ENCODE data around the gene FOXP4. TPM values are rescaled to one million over a fixed set of nuclear protein-coding genes. Genes with fewer than 3 reads are reported as not detected.

FOXP4 gene
- total RNA-seq, 1 donor from 2014 or later, result 137 TPM

DNA sequence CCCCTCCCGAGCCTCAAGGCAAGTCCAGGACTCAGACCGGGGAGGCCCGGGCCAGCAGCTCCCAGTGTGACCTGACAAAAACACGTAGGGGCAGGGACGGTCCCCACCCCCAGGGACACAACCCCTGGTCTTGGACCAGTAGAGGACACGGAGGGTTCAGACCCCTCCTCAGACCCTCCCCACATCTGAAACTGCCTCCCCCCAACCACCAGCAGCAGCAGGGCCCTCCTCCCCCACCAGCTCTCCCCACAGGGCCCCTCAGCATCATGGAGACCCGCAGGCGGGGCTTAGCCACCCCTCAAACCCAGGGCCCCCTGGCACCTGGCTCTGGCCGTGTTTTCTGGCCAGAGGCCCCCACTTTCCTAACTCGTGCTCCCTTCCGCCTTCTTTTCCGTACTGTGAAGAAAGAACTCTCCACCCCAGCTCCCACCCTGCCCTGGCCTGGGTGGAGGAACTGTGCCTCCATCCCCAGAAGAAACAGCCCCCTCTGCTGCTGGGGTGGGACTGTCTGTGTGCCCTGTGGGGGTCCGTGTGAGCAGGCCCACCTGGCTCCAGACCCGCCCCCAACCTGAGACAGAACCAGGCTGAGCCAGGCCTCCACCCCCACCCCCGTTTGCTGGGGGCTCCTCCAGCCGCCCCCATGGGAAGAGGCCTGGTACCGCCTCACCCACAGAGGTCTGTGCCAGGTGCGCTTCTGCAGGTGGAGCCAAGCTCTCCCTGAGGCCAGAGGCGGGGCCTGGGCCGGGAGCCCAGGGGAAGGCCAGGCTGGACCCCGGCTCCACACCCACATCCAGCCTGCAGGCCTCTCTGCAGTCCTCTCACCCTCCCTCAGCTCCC lies 53.1 kb downstream of the FOXP4 start:
- Mint-ChIP-seq H3K4me3 (ENCODE audit: low read depth) (no peak overlapping the region), H3K27me3 (no peaks in the 10 kb centered on the region), H3K4me1 (ENCODE audit: low read depth) (peaks cover 7% of the 10 kb centered on the region), H3K36me3 (ENCODE audit: insufficient read depth) (peaks cover 15% of the 10 kb centered on the region), H3K27ac (no peak overlapping the region), H3K9me3 (ENCODE audit: low read depth) (no peaks in the 10 kb centered on the region)
- no peak for DNase-seq (ENCODE audit: low spot score, unreplicated experiment)
- TF ChIP-seq, protein P1, sequence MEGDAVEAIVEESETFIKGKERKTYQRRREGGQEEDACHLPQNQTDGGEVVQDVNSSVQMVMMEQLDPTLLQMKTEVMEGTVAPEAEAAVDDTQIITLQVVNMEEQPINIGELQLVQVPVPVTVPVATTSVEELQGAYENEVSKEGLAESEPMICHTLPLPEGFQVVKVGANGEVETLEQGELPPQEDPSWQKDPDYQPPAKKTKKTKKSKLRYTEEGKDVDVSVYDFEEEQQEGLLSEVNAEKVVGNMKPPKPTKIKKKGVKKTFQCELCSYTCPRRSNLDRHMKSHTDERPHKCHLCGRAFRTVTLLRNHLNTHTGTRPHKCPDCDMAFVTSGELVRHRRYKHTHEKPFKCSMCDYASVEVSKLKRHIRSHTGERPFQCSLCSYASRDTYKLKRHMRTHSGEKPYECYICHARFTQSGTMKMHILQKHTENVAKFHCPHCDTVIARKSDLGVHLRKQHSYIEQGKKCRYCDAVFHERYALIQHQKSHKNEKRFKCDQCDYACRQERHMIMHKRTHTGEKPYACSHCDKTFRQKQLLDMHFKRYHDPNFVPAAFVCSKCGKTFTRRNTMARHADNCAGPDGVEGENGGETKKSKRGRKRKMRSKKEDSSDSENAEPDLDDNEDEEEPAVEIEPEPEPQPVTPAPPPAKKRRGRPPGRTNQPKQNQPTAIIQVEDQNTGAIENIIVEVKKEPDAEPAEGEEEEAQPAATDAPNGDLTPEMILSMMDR (IDR thresholded peaks at IDR 0.05; ENCODE audit: unreplicated experiment), result no peak

DNA sequence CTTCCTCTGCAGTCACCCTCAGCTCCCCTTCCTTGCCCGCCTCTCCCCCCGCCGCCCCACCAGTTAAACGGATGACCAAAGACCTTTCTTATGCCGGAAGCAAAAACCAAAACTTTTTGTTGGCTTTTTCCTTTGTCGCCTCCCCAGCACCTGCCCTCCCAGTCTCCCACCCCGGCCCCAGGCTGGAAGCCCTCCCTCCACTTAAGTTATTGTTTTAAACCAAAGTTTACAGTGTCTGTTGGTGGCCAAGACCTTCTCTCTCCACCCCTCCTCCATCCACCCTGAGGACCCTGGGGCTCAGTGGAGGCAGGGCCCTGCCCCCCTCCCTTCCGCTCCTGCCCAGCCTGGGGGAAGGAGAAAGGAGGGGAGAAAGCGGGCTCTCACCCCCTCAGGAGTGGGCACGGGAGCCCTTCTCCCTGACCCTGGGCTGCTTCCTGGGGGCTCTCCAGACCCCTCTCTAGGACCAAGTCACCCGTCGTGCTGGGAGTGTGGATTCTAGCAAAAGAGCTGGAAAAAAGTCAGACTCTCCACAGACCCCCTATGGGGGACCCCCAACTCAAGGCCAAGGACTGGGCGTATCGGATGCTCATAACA lies 53.8 kb downstream of the FOXP4 start:
- peaks cover under 1% of the 10 kb centered on the region for H3K27me3 Mint-ChIP-seq
- H3K4me3 Mint-ChIP-seq (ENCODE audit: low read depth), result no peak overlapping the region
- TF ChIP-seq, protein P1 (IDR thresholded peaks at IDR 0.05; ENCODE audit: unreplicated experiment), result no peak
- H3K4me1 Mint-ChIP-seq (ENCODE audit: low read depth), result peaks cover 7% of the 10 kb centered on the region
- peaks cover 10% of the 10 kb centered on the region for H3K36me3 Mint-ChIP-seq (ENCODE audit: insufficient read depth)
- H3K27ac Mint-ChIP-seq, result no peak overlapping the region
- no peaks in the 10 kb centered on the region for H3K9me3 Mint-ChIP-seq (ENCODE audit: low read depth)
- DNase-seq (ENCODE audit: low spot score, unreplicated experiment), result no peak

DNA sequence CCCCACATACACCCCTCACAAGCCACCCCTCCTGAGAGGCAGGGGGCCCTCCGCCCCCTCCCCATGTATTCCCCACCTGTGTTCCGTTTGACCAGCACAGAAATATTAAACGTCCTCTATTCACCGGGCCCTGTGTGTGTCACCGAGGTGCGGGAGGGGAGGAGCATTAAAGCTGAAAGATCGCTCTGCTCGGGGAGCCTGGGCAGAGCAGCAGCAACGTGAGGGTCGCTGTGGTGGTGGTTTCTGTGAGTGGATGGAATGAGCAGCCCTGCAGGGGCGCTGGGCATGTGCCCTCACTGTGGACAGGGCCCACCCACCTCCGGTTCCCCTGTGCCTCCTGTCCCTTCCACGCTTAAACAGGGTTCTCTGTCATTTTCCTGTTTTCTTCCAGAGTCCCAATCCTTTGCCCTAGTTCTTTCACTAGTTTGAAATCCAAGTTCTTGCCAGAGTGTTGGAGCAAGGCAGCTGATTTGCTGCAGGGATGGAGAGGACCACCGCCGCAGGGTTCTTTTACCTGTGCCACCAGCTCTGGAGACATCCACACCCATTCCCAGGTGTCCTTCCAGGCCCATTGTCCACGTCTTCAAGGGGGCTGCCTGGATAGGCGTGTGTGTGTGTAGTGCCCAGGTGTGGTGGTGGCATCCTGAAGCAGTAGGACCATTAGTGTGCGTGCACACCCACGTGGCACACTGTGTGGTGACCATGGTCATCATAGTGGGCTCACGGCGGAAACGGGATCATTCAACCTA lies 54.5 kb downstream of the FOXP4 start:
- H3K27ac Mint-ChIP-seq, result peak overlapping the region; percentile 74
- peaks cover 9% of the 10 kb centered on the region for H3K36me3 Mint-ChIP-seq (ENCODE audit: insufficient read depth)
- no peak overlapping the region for H3K4me3 Mint-ChIP-seq (ENCODE audit: low read depth)
- H3K27me3 Mint-ChIP-seq, result peaks cover 4% of the 10 kb centered on the region
- no peaks in the 10 kb centered on the region for H3K9me3 Mint-ChIP-seq (ENCODE audit: low read depth)
- no peak for DNase-seq (ENCODE audit: low spot score, unreplicated experiment)
- peaks cover 7% of the 10 kb centered on the region for H3K4me1 Mint-ChIP-seq (ENCODE audit: low read depth)
- TF ChIP-seq, protein P1 (IDR thresholded peaks at IDR 0.05; ENCODE audit: unreplicated experiment), result no peak

DNA sequence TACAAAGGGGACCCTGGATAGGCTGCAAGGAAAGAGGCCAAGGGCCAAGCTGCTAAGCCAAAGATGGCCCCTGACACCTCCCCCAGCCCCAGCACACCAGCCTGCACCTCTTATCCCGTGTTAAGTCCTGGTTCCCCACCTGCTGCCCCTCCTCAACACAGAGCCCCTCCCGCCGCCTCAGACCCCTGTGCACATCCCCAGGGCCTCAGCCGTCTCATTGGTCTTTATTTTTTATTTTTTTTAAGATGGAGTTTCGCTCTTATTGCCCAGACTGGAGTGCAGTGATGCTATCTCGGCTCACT lies 55.0 kb downstream of the FOXP4 start:
- peaks cover 7% of the 10 kb centered on the region for H3K4me1 Mint-ChIP-seq (ENCODE audit: low read depth)
- peaks cover 9% of the 10 kb centered on the region for H3K27me3 Mint-ChIP-seq
- H3K27ac Mint-ChIP-seq, result peak overlapping the region; percentile 74
- DNase-seq (ENCODE audit: low spot score, unreplicated experiment), result no peak
- H3K9me3 Mint-ChIP-seq (ENCODE audit: low read depth), result no peaks in the 10 kb centered on the region
- peaks cover 9% of the 10 kb centered on the region for H3K36me3 Mint-ChIP-seq (ENCODE audit: insufficient read depth)
- TF ChIP-seq, protein P1 (IDR thresholded peaks at IDR 0.05; ENCODE audit: unreplicated experiment), result no peak
- no peak overlapping the region for H3K4me3 Mint-ChIP-seq (ENCODE audit: low read depth)

DNA sequence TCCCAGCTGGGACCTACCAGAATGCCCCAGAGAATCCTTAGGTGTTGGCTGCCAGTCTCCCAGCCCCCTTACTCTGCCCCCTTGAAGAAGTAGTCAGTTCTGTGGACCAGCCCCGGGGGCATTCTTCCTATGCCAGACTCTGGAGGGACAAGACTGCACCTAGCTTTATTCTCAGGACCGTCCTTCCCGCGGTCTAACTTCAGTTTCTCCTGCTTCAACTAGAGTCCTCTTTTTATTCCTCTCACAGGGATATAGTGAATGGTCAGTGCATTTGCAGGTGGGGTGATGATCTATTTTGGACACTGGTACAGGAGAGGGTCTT lies 56.2 kb downstream of the FOXP4 start:
- Mint-ChIP-seq H3K9me3 (ENCODE audit: low read depth) (no peaks in the 10 kb centered on the region), H3K4me3 (ENCODE audit: low read depth) (no peak overlapping the region), H3K4me1 (ENCODE audit: low read depth) (peaks cover 7% of the 10 kb centered on the region), H3K36me3 (ENCODE audit: insufficient read depth) (peaks cover 4% of the 10 kb centered on the region), H3K27me3 (peaks cover 17% of the 10 kb centered on the region), H3K27ac (peak overlapping the region; percentile 91)
- TF ChIP-seq, protein P1 (IDR thresholded peaks at IDR 0.05; ENCODE audit: unreplicated experiment), result no peak
- no peak for DNase-seq (ENCODE audit: low spot score, unreplicated experiment)
